ELF-1 (cell line): Measurements from ENCODE around the gene MESP2.

Experiments used
- DNase-seq: peaks from one replicate; pipeline ENCODE4 v3.0.0-alpha.2; 2016; ENCODE audit warnings: low read depth, low spot score

Gene MESP2

DNA sequence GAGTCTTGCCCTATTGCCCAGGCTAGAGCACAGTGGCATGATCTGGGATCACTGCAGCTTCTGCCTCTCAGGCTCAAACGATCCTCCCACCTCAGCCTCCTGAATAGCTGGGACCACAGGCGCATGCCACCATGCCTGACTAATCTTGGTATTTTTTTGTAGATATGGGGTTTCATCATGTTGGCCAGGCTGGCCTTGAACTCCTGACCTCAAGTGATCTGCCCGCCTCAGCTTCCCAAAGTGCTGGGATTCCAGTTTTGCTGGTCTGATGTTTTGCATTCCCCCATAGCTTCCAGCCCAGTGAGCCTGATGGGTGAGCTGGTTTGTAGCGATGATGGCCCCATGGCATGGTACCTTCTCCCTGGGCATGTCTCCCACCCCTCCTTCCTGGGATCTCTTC lies 20.4 kb upstream of the MESP2 start:
- DNase-seq: no peak

DNA sequence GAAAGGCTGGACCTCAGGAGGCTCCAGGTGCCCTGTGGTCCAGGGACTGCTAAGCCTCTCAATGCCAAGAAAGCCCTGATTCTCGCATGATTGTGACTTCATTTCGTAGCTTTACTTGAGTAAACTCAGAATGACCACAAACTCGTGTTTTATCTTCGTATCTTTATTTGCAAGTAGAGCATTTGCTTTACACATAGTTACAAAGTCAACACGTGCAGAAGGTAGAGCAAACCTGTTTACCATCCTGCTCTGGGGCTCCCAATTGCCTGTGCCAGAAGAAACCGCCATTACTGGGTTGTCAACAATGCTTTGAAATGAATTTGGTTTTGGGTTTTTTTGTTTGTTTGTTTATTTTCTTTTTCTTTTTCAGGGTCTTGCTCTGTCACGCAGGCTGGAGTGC lies 19.2 kb upstream of the MESP2 start:
- DNase-seq: no peak

DNA sequence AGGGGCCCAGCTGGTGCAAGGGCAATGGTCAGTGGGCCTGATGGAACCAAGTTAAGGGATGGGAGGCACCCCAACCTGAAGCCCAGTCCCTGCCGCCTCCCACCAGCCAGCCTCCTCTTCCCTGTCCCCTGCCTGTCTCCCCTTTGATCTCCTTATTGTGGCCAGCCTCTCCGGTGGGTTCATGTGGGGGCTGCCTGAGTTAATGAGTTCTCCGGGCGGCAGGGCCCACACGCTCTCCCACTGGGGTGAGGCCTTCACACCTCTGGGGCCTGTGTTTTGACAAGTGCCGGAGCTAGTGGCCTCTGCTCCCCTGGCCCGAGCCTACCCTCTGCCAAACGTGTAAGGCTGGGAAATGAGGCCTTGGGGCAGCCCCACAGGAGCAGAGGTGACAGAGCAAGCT lies 17.8 kb upstream of the MESP2 start:
- no peak for DNase-seq

DNA sequence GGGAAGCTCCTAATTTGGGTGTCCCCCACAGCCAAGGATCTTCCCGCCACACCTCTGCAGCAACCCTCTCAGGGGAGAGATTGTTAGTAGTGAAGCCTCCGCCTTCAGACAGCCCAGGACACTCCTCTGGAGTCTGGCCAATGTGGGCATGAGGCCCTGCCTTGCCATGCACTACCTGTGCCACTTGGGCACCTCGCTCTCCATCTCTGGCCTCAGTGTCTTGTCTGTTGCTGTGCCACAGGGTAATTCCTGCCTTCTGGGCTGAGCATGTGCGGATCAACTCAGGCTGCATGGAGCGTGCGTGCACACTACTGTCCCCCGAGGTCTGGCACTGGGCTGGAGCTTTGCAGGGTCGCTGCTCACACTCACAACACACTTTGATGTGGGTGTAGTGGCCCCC lies 17.2 kb upstream of the MESP2 start:
- DNase-seq: no peak

DNA sequence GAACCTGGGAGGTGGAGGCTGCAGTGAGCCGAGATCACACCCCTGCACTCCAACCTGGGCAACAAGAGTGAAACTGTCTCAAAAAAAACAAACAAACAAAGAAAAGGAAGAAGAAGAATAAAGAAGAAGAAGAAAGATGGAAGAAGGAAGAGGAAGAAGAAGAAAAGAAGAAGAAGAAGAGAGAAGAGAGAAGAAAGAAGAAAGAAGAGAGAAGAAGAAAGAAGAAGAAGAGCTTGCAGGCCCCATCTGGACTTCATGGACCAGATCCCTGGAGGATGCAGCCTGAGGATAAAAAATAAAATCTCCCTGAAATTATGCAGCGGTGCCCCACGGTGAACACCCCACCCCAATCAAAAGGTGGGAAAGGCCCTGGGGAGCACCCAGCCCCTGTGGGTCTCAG lies 16.3 kb upstream of the MESP2 start:
- DNase-seq: no peak

DNA sequence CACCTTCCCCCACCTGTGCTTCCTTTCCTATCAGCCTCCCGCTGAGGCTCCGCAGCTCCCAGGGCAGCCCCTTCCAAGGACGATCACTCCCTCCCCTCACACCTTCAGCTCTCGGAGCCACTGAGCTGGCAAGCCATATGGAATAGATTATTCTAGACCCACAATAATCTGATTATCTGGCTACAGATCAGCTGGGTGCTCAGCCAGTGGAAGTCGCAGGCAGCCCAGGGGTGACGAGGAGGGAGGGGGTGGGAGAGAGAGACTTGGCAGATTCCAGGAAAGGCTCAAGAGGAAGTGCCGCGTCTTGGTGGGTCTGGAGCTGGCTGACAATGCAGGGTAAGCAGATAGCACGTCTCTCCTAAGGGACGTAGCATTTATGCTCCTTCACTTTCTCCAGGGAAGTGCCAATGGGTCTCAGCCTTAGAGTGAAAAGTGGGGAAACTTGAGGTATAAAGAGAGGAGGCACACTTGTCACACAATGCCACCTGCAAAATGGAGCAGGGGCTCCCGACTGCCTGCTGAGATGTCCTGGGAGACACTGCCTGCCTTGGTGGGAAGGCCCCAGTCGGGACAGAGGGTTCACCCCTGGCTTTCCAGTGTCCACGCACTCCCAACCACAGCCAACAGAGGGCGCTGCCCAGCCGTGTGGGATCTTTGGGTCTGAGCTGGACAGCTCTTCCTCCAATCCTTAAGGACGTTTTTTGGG lies 15.7 kb upstream of the MESP2 start:
- DNase-seq: peak; percentile 93

DNA sequence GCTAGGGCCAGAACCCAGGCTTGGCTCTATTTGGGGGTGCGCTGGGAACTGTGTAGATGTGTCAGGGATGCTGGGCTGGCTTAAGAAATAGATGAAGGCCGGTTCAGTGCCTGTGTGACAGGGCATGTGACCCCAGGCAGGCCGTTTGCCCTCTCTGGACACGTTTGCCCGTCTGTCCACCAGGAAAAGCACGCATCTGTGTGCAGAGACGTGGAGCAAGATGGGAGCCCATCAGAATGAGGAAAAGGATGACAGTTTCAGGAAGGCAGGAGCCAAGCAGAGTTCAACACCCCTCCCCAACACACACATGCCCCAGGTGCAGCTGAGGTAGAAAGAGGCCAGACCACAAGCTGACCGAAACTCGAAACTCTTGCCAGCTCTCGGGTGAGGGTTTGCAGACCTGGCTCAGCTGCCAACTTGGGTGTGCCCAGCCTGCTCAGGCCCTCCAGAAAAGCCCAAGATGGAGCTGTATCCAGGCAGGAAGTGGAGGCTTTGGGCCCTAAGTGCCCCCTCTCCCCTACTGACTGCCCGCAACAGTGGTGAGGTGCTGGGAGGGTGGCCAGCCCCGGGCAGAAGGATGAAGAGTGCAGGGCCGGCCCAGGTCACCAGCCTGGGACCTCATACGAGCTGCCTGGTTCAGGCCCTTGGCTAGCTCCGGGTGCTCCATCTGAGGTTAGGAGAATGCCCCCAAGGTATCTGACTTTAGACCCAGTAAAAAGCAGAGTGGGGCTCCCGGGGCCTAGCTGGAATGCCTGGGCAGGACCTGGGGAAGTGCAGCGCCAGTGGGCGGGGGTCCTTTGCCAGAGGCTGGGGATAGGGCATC lies 14.9 kb upstream of the MESP2 start:
- no peak for DNase-seq

DNA sequence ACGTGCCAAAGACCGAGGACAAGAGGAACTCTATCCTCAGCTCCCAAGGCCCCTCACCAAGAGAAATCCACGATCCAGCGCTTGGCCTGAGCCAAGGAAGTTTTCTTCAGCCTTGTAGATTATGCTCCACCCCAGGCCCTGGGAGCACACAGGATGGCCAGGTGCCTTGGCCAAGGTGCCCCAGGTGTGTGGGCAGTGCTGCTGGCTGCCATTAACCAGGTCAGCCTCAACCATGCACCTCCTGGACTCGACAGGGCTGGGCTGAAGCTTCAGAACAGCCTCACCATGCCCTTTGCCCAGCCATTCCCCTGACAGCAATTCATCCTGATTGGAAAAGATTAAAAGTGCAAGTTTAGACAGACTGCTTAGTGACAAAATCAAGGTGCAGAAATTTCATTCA lies 14.2 kb upstream of the MESP2 start:
- DNase-seq: no peak

DNA sequence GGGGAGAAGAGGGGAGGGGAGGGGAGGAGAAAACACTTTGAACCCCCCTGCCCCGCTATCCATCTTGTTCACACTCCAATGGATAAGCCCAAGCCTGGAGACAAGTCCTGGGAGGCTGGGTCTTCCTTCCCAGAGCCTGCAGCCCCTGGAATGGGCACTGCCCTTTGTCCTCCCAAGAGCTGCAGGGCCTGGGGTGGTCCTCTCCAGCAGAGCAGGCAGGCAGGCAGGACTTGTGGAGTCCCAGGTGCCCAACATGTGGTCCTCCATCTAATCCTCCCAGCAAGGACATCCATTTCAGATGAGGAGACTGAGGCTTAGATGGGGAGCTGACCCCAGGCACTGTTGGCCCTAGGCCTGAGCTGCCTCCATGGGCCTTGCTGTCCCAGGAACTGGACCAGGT lies 10.4 kb upstream of the MESP2 start:
- DNase-seq: no peak

DNA sequence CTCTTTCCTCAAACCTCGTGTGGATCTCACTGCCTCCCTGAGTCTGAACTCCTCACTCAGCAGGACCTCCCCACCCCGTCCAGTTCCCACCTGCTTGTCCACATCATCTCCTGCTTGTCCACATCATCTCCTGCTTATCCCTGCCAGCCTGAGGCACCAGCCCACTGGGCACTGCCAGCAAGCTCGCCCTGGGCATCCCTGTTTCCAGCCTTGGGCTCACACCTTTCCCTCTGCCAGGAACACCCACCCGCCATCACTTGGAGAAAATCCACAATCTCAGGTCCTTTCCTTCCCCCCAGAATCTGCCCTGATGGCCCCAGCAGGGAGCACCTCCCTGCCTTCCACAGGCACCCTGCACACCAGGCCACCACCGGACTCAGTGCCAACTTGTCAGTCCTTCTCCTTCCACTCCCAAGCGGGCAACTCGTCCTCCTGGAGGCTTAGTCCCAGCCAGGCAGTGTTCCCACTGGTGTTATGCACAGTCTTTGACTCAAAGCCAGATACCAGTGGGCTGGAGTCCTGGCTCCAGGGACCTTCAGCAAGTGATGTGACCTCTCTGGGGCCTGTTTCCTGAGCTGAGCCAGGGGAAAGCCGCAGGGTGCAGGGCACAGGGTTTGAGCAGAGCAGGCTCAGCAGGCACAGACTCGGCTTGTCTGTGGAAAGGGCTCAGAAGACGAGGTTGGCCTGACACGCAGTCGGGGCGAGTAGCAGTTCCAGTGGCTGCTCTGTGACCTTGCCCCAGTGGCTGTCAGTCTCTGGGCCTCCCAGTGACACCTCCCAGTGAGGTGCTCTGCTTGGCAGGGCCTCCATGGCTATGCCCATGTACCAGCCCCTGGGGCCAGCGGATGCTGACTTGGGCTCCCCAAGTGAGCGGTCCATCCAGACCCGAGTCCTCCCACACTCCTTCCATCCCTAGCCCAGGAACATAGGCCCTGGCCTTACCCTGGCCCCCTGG lies 9.5 kb upstream of the MESP2 start:
- no peak for DNase-seq

DNA sequence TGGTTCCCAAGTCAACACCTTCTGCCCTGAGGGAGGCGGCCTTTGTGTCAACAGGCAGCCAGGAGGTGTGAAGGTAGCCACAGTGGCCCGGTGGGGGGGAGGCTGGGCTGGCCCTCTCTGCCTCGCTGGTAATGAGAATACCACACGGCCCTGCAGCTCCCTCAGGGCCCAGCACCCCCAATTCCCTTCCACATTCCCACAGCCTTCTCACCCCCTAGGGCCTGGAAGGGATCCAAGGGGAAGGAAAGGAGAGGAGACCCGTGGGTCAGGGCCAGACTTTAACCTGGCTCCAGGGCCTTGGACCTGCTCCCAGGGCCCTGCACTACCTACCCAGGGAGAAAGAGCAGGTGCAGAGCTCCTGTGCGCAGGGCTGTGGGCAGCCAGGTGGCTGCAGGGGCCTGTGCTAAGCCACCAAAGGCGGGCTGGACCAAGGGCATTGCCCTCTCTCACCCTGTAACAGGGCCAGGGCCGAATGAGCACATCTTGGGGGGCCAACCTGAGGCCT lies 8.7 kb upstream of the MESP2 start:
- no peak for DNase-seq

DNA sequence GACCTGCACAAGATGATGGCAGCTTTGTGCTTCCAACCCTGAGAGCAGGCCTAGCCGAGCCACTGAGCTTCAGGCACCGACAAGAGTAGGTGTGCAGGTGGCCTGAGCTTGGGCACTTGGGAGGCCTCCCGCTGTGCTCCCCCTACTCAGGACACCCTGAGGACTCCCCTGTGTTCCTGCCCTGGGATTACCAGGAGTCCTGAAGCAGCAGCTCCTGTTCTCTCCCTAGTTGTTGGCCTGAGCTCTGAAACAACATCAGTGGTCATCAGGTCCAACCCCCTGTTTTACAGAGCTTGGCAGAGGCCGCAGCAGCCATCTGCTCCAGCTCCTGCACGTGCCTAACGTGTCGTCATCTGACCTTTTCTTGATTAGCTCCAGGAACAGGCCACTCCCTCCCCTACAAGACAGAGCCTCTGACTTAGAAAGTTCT lies 8.0 kb upstream of the MESP2 start:
- DNase-seq: no peak

DNA sequence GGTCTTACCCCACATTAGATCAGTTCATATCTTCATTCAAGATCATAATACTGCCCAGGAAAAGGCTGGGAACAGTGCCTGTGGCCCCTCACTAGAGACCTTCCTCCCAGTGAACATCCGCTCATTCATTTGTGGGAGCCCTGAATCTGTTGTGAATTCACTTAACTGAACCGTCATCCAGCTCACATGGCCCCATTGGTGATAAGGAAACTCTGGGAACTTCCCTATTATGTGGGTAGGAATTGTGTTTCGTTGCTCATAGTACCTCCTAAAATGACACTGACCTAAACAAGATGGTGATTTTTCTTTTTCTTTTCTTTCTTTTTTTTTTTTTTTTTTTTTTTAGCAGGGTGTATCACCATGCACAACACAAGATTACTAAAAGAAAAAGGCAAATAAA lies 6.8 kb upstream of the MESP2 start:
- no peak for DNase-seq

DNA sequence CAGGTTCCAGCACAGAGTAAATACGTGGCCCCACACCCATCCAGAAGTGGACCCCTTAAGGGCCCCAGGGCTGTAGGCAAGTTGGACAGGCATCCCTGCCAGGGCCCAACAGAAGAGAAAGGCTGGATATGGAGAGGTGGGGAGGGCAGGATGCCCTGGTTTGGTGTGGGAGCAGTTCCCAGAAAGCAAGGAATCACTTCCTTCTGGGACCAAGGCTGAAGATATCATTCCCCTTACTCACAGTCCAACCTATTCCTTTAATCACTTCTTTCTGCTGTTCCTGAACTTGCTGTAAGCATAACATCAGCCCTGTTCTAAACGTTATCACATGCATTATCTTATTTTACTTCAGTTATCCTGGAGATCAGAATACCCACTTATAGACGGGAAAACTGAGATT lies 6.1 kb upstream of the MESP2 start:
- DNase-seq: no peak

DNA sequence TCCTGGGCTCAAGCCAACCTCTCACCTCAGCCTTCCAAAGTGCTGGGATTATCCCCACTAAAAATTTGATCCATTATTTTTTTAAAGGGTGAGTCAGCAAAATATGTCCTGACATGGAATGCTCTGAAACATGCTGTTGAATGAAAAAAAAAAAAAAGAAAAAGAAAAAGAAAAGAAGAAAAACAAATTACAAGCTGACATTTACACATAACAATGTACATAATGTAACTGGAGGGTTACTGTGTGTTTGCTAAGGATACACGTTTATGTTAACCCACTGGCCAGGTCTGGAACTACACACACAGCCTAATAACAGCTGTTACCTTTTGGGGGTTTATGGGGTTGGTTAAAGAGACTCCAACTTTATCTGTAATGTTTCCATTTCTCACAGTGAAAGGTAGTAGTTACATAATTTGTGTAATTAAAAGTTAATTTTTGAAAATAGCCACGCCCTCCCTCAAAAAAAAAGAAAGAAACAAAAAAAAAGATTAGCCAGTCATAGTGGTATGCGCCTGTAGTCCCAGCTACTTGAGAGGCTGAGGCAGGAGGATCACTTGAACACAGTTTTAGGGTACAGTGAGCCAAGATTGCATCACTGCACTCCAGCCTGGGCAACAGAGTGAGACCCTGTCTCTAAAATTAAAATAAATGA lies 3.1 kb upstream of the MESP2 start:
- DNase-seq: no peak

DNA sequence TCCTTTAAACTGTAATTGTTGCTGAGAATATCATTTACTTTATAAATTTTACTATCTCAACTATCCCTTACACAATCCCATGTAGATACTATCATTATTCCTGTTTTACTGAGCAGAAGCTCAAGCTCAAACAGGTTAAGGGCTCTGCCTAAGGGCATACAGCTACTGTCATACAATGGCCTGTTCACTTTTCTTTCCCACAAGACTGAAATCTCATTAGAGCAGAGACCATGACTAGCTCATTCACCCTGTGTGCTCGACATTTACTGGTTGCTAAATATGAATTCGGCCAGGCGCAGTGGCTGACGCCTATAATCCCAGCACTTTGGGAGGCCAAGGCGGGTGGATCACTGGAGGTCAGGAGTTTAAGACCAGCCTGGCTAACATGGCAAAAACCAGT lies 1.6 kb upstream of the MESP2 start:
- DNase-seq: no peak

DNA sequence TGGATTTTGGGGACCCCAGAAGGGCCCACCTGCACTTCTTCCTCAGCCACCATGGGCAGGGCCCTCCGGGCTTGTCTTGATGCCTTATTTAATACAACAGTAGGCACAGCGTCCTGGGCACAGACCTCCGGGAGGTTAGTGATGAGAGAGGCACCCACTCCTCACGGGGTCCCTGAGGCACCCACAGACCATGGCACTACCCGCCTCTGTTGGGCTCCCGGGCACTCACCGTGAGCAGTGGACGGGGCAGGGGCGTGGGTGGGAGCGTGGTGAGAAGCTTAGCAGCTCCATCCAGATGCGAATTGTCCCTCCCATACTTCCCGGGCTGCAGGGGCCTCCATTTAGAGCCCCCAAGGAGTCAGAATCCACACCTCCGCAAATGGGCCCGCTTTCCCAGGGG lies 317 bp upstream of the MESP2 start:
- no peak for DNase-seq

DNA sequence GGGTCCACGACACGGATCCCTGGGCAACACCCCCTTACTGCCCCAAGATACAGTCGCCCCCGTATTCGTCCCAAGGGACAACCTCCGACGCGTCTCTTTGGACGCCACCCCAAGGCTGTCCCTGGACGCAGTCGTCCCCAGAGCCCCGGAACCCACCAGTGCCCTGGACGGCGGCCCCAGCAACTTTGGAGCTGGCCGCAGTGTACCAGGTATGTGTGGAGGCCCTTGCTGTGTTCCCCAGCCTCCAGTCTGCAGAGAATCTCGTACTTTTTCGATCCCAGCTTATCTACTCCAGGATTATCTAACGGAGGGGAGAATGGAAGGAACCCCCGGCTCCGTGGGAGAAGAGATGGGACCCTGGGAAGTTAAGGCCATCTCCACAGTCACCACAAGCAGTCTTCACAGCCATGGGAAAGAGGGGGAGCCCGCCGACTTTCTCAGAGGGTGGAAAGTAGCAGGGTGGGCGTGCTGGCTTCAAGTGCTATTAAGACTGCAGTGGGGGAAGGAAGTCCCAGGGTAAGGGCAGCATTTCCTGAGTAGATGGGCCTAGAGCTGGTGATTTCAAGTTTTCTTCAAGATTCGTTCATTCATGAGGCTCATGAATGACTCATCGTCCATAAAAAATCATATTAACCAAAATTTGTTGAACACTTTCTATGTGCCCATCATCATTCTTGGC lies 1.1 kb downstream of the MESP2 start:
- DNase-seq: no peak

DNA sequence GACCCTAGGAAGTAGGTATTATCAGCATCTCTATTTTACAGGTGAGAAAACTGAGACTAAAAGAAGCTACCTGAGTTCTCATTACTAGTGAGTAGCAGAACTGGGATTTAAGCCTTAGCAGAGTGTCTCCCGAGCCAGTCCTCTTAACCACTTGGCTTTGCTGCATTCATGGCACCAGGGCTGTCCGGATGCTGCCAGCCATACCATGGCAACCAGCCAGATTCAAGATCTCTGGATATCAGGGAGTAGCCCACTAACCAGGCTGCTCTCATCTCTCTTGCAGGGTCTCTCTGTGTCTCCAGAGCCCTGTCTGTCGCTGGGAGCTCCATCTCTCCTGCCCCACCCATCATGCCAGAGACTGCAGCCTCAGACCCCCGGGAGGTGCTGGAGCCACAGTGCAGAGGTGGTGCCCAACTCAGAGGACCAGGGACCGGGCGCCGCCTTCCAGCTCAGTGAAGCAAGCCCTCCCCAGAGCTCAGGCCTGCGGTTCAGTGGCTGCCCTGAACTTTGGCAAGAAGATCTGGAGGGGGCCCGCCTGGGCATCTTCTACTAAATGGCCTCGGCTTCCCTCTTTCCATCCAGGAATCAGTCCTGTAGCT lies 1.7 kb downstream of the MESP2 start:
- no peak for DNase-seq

DNA sequence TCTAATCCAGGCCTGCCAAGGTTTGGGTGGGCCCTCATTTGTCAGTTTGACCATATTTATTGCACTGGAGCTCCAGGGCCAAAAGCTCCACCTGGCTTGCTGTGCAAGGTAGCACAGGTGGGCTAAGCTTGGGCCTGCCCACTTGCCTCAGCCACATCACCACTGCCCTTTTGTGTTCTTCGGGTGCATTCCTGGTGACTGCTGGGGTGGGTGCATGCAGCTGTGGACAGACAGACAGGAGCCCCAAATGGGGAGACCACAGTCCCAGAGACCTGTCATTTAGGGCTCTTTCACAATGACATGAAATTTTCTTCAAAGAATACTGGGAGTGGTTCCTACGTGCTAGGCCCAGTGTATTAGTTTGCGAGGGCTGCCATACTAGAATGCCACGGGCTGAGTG lies 2.7 kb downstream of the MESP2 start:
- no peak for DNase-seq

DNA sequence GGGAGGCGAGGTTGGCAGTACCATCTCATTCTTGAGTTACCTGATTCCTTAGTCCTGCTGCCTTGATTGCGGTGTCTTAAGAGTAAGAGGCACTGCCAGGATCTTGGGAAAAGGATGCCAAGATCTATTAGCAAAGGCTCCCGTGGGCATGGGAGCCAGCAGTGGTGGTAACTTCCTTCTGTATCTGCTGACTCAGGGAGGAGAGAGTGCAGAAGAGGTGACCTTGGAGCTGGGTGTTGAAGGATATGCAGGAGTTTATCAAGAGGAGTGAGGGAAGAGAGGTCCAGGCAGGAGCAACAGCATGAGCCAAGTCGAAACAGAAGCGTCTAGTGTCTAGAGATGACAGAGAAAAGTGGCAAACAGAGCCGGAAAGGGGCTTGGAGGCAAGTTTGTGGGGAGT lies 4.5 kb downstream of the MESP2 start:
- no peak for DNase-seq
